ENCODE measurements around the gene ANKRD44. TPM values are rescaled to one million over a fixed set of nuclear protein-coding genes. Genes with fewer than 3 reads are reported as not detected.

The ANKRD44 gene
- total RNA-seq, 1 donor from 2014 or later, result 3.4 TPM

- no peak overlapping the region for H2AFZ ChIP-seq (replicated peaks)
- Mint-ChIP-seq H3K27me3 (ENCODE audit: insufficient read depth, low read depth) (peaks cover 2% of the 10 kb centered on the region), H3K36me3 (no peaks in the 10 kb centered on the region), H3K4me3 (no peak overlapping the region), H3K27ac (peak overlapping the region; percentile 23), H3K4me1 (peaks cover 31% of the 10 kb centered on the region), H3K9me3 (no peaks in the 10 kb centered on the region)
- no peak overlapping the region for H3K4me2 ChIP-seq
- H3K36me3 ChIP-seq, result no peaks in the 10 kb centered on the region
- H3K79me2 ChIP-seq (ENCODE audit: low read depth), result no peaks in the 10 kb centered on the region
- H3K4me3 ChIP-seq, result no peak overlapping the region
- H3K9me3 ChIP-seq (ENCODE audit: low read depth), result no peaks in the 10 kb centered on the region
- H3K9ac ChIP-seq, result no peak overlapping the region
- H3K27ac ChIP-seq, result no peak overlapping the region
- H4K20me1 ChIP-seq (ENCODE audit: low read depth), result no peaks in the 10 kb centered on the region
- H3F3A ChIP-seq (ENCODE audit: low read depth), result no peaks in the 10 kb centered on the region
- no peak for TF ChIP-seq CTCF (IDR thresholded peaks at IDR 0.05)
- TF ChIP-seq EZH2 (IDR thresholded peaks at IDR 0.05), result no peak
- TF ChIP-seq EZH2phosphoT487 (IDR thresholded peaks at IDR 0.05), result no peak
- no peaks in the 10 kb centered on the region for H3K4me1 ChIP-seq
- no peaks in the 10 kb centered on the region for H3K27me3 ChIP-seq
- no peak for DNase-seq (ENCODE audit: low spot score)
Measured at GRCh38 chr2:197088694-197089093, 221.9 kb downstream of the ANKRD44 start.

- H3F3A ChIP-seq (ENCODE audit: low read depth), result no peaks in the 10 kb centered on the region
- no peak for DNase-seq (ENCODE audit: low spot score)
- no peak overlapping the region for H3K9ac ChIP-seq
- H4K20me1 ChIP-seq (ENCODE audit: low read depth), result no peaks in the 10 kb centered on the region
- H3K4me1 Mint-ChIP-seq, result peaks cover 25% of the 10 kb centered on the region
- no peak overlapping the region for H3K27ac ChIP-seq
- H3K9me3 ChIP-seq (ENCODE audit: low read depth), result no peaks in the 10 kb centered on the region
- no peaks in the 10 kb centered on the region for H3K36me3 ChIP-seq
- no peaks in the 10 kb centered on the region for H3K36me3 Mint-ChIP-seq
- H3K27me3 ChIP-seq, result no peaks in the 10 kb centered on the region
- H3K9me3 Mint-ChIP-seq, result no peaks in the 10 kb centered on the region
- no peaks in the 10 kb centered on the region for H3K4me1 ChIP-seq
- H3K79me2 ChIP-seq (ENCODE audit: low read depth), result no peaks in the 10 kb centered on the region
- H3K4me2 ChIP-seq, result no peak overlapping the region
- peaks cover 2% of the 10 kb centered on the region for H3K27me3 Mint-ChIP-seq (ENCODE audit: insufficient read depth, low read depth)
- no peak overlapping the region for H3K4me3 Mint-ChIP-seq
- H3K4me3 ChIP-seq, result no peak overlapping the region
- H3K27ac Mint-ChIP-seq, result no peak overlapping the region
- TF ChIP-seq CTCF (IDR thresholded peaks at IDR 0.05) (no peak), EZH2phosphoT487 (IDR thresholded peaks at IDR 0.05) (no peak), EZH2 (IDR thresholded peaks at IDR 0.05) (no peak)
- H2AFZ ChIP-seq (replicated peaks), result no peak overlapping the region
Measured at GRCh38 chr2:197086500-197086899, 224.1 kb downstream of the ANKRD44 start.

- no peaks in the 10 kb centered on the region for H3F3A ChIP-seq (ENCODE audit: low read depth)
- no peak for DNase-seq (ENCODE audit: low spot score)
- H3K4me1 ChIP-seq, result no peaks in the 10 kb centered on the region
- H4K20me1 ChIP-seq (ENCODE audit: low read depth), result no peaks in the 10 kb centered on the region
- TF ChIP-seq EZH2 (IDR thresholded peaks at IDR 0.05), result no peak
- H2AFZ ChIP-seq (replicated peaks), result no peak overlapping the region
- H3K4me3 ChIP-seq, result no peak overlapping the region
- Mint-ChIP-seq H3K9me3 (no peaks in the 10 kb centered on the region), H3K36me3 (no peaks in the 10 kb centered on the region), H3K27ac (no peak overlapping the region), H3K4me3 (no peak overlapping the region), H3K4me1 (peaks cover 24% of the 10 kb centered on the region), H3K27me3 (ENCODE audit: insufficient read depth, low read depth) (peaks cover 2% of the 10 kb centered on the region)
- H3K9me3 ChIP-seq (ENCODE audit: low read depth), result no peaks in the 10 kb centered on the region
- H3K36me3 ChIP-seq, result no peaks in the 10 kb centered on the region
- no peak overlapping the region for H3K4me2 ChIP-seq
- H3K27ac ChIP-seq, result no peak overlapping the region
- no peak overlapping the region for H3K9ac ChIP-seq
- H3K79me2 ChIP-seq (ENCODE audit: low read depth), result no peaks in the 10 kb centered on the region
- no peaks in the 10 kb centered on the region for H3K27me3 ChIP-seq
Measured at GRCh38 chr2:197085665-197086064, 224.9 kb downstream of the ANKRD44 start.

DNA sequence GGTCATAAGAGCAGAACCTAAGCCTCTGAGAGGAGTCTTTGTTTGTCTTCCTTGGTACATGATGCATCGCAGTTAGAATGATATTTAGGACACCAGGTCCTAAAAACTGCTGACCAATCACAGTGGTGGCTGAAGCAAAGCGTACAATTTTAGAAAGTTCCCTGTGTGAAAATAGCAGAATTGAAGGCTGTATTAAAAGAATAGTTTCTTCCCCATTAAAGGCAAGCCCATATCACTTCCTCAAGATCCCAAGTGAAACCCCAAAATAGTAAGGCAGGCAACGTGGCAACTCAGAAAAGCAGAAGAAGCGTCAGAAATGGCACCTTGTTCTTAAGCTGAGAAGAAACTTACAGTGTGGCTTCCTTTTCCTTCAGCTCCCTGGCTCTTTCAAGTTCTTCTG is 229.3 kb downstream of the ANKRD44 start:
- H3K4me1 Mint-ChIP-seq, result peaks cover 22% of the 10 kb centered on the region
- Histone ChIP-seq H2AFZ (replicated peaks) (no peak overlapping the region), H3K36me3 (no peaks in the 10 kb centered on the region), H3K4me3 (no peak overlapping the region), H3K27me3 (no peaks in the 10 kb centered on the region), H3K27ac (no peak overlapping the region), H3K79me2 (ENCODE audit: low read depth) (no peaks in the 10 kb centered on the region), H4K20me1 (ENCODE audit: low read depth) (no peaks in the 10 kb centered on the region), H3K4me2 (no peak overlapping the region), H3K9ac (no peak overlapping the region), H3K4me1 (peaks cover 4% of the 10 kb centered on the region), H3F3A (ENCODE audit: low read depth) (peaks cover 4% of the 10 kb centered on the region), H3K9me3 (ENCODE audit: low read depth) (no peaks in the 10 kb centered on the region)
- H3K36me3 Mint-ChIP-seq, result peaks cover 2% of the 10 kb centered on the region
- peaks cover 2% of the 10 kb centered on the region for H3K27me3 Mint-ChIP-seq (ENCODE audit: insufficient read depth, low read depth)
- no peak for DNase-seq (ENCODE audit: low spot score)
- H3K9me3 Mint-ChIP-seq, result no peaks in the 10 kb centered on the region
- no peak overlapping the region for H3K27ac Mint-ChIP-seq
- no peak overlapping the region for H3K4me3 Mint-ChIP-seq
- no peak for TF ChIP-seq CTCF (IDR thresholded peaks at IDR 0.05)
